Measurements from ENCODE around the gene ADH1C.
"Not testable (repeated sequence)": the region's sequence is repeated elsewhere in the genome, so short reads cannot be mapped to it uniquely, and the experiment has no call there.

The ADH1C gene

DNA sequence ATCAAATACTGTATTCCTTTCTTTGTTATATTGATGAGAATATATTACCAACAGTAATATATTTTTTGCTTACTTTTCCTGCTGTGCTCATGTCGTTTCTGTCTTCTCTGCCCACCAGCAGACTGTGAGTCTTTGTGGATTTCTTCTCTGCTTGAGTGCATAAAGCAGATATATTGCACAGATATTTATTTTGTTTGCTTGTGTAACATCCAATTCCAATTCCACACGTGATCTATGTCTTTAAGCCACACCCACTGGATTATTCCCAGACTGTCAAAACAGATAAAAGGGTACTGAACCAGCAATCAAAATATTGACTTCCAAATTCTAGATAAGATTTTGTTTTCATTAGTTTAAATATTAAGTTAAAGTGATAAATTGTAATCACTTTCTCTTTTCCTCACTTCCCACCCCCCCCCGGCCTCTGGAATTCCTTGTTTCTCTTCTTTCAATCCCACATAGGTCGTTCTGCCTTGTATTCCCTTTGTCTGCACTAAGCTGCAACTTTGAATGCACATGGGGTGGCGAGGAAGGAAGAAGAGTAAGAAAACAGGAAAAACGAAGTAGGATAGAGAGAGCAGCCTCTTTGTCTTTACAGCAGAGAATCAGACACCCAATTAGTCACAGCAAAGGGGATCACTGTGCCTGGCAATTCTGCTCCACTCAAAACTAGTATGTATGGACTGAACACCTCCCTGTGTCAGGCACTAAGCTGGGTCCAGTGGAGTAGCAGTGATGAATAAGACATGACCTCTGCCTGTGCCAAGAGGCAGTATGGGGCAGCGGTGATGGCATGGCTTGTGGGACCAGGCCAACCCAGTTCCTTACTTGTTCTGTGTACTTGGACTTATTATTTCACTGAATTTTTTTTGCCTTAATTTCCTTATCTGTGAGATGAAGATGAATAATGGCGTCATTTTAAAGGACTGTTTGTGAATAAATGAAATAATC, 31.0 kb downstream of the ADH1C start, which contains the start of gene ADH1B:
TSS of gene ADH1B (minus strand) at position 161 of the 951 bp plus-strand sequence. CDS start at position 91, 70 bp downstream.
- peak within 1 kb of the TSS; percentile 10; the same call in 1 of the 2 replicates for H3K4me3 ChIP-seq (ENCODE audit: low read length)
- TF ChIP-seq, protein P1, sequence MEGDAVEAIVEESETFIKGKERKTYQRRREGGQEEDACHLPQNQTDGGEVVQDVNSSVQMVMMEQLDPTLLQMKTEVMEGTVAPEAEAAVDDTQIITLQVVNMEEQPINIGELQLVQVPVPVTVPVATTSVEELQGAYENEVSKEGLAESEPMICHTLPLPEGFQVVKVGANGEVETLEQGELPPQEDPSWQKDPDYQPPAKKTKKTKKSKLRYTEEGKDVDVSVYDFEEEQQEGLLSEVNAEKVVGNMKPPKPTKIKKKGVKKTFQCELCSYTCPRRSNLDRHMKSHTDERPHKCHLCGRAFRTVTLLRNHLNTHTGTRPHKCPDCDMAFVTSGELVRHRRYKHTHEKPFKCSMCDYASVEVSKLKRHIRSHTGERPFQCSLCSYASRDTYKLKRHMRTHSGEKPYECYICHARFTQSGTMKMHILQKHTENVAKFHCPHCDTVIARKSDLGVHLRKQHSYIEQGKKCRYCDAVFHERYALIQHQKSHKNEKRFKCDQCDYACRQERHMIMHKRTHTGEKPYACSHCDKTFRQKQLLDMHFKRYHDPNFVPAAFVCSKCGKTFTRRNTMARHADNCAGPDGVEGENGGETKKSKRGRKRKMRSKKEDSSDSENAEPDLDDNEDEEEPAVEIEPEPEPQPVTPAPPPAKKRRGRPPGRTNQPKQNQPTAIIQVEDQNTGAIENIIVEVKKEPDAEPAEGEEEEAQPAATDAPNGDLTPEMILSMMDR (conservative IDR thresholded peaks at IDR 0.05; ENCODE audit: low read length): no peak
- DNase-seq (ENCODE audit: low read depth): no peak

DNA sequence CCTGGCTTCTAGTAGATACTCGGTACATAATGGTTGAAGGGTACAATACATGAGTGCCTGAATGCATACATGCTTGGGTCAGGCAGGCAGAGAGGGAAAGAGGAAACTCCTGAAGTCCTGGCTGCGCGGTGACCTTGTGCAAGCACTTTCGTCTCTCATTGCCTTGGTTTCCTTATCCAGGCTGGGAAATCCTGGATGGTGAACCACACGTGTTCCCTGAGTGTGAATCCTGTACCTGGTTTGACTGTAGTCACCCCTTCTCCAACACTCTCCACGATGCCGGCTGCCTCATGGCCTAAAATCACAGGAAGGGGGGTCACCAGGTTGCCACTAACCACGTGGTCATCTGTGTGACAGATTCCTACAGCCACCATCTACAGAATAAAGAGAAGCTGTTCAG, 34.7 kb downstream of the ADH1C start:
- not testable (repeated sequence) for DNase-seq (ENCODE audit: low read depth)

DNA sequence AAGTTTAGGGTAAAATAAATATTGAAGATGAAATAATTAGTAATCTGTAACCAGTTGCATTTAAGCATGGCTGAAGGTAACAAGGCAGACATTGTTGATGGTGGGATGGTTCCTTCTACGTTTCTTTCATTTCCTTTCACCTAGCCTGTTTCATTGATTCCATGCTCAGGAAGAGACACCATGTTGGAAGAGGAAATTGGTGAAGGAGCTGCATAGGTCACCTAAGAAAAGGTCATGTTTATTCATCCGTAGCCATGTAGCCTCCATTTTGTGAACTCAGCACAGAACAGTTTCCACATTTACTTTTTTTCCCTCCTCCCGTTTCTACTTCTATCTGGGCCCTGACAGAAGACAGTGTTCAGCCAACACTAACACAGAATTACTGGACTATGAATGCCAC, 35.2 kb downstream of the ADH1C start:
- no peak for DNase-seq (ENCODE audit: low read depth)
- TF ChIP-seq, protein P1 (conservative IDR thresholded peaks at IDR 0.05; ENCODE audit: low read length): no peak
- no peak overlapping the region for H3K4me3 ChIP-seq (ENCODE audit: low read length)

More for the DNA sequence above, 34.7 kb downstream of the ADH1C start:
- H3K4me3 ChIP-seq (ENCODE audit: low read length): not testable (repeated sequence)

DNA sequence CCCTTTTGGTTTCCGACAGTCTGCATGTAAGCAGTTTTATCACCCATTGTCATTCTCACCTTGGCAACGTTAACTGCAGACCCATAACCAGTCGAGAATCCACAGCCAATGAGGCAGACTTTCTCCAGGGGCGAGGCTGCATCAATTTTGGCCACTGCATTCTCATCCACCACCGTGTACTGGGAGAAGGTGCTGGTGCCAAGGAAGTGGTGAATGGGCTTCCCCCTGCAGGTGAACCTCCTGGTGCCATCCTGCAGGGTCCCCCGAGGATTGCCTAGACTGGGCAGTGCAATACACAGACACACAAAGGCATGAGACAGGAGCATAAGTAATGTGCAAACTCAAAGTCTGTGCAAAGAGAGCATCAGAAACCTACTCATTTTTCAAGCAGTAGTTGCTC, 36.7 kb downstream of the ADH1C start:
- TF ChIP-seq, protein P1 (conservative IDR thresholded peaks at IDR 0.05; ENCODE audit: low read length): no peak
- no peak for DNase-seq (ENCODE audit: low read depth)
- no peak overlapping the region for H3K4me3 ChIP-seq (ENCODE audit: low read length)

DNA sequence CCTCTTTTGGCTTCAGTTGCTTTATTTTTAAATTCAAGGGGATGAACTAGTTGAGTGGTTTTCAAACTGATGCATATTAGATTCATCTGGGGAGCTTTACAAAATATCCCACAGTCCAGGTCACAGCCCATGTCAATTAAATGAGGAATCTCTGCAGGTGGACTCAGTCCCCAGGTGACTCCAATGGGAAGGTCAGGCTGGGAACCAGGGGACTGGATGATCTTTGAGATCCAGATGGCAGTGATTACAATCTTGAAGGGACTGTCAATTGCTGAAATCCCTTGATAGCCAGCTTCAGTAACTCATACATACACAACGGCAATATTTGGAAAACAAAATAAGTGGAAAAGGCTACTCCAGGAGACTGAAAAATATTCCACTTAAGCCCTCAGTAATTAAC, 38.3 kb downstream of the ADH1C start:
- TF ChIP-seq, protein P1 (conservative IDR thresholded peaks at IDR 0.05; ENCODE audit: low read length): no peak
- no peak for DNase-seq (ENCODE audit: low read depth)
- H3K4me3 ChIP-seq (ENCODE audit: low read length): no peak overlapping the region

DNA sequence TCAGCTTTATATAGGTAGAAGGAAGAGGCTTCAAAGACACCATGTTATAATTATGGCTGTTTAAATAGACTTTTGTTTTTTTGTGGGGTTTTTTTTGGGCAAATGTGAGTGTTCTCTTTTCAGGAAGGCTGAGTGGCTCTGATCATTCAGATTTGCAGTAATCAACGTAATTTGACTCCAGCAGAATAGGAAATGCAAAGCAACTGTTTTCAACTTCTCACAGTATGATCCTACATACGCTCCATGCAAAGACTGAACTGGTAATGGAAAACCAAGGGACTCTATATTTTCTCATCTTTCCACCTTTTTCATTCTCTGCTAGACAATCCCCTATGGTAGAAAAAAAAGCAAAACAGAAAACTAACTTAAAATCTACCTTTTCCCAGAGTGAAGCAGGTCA, 42.2 kb downstream of the ADH1C start:
- DNase-seq (ENCODE audit: low read depth): no peak
- TF ChIP-seq, protein P1 (conservative IDR thresholded peaks at IDR 0.05; ENCODE audit: low read length): no peak

DNA sequence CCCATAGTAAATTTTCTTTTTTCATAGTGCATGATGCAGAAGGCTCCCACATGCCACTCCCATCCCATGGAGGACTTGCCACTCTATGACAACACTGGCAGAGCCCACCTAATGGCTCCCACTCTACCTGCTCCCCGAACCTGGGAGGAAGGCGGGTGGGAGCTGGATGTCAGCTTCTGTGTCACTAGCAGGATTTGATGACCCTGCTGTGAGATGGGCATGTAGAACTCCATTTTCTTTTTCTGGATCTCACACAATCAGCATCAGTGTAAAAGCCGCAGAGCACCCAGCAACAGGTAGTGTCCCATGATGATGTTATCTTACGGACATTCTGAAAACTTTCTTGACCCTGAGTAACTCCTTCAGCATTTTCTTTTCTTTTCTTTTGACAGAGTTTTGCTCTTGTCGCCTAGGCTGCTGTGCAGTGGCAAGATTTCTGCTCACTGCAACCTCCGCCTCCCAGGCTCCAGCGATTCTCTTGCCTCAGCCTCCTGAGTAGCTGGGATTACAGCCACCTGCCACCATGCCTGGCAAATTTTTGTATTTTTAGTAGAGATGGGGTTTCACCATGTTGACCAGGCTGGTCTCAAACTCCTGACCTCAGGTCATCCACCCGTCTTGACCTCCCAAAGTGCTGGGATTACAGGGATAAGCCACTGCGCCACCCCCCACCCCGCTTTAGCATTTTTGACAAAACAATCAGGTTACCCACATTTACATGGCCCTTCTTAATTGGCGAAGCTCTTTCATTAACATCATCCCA, 46.7 kb downstream of the ADH1C start:
- H3K4me3 ChIP-seq (ENCODE audit: low read length): no peak overlapping the region
- TF ChIP-seq, protein P1 (conservative IDR thresholded peaks at IDR 0.05; ENCODE audit: low read length): no peak
- no peak for DNase-seq (ENCODE audit: low read depth)

More for the DNA sequence above, 42.2 kb downstream of the ADH1C start:
- H3K4me3 ChIP-seq (ENCODE audit: low read length): no peak overlapping the region

Data from AG10803 (cell line).